K562 (cell line): Measurements from ENCODE around the gene MRPS18B.

Experiments used
- CREB1 ChIP-seq, 2 experiments: sonication (generic) in 1 of 2; formaldehyde crosslinking in 1 of 2; IDR thresholded peaks; 2 replicates each; pipeline versions ENCODE4 v1.6.1 to v1.8.0; 2012 to 2022; ENCODE audit warnings: inconsistent platforms in 1 of 2, mild to moderate bottlenecking in 1 of 2, missing genetic modification reagents in 1 of 2, moderate library complexity in 1 of 2
- EP300 ChIP-seq: IDR thresholded peaks from 2 replicates; pipeline ENCODE4 v1.6.1; 2012; ENCODE audit warnings: low read length, improper control_type of control experiment
- HES1 ChIP-seq: fragments of 450-650 bp; IDR thresholded peaks from 2 replicates; pipeline ENCODE4 v1.6.1; 2016; ENCODE audit warnings: low read depth, mild to moderate bottlenecking, moderate library complexity
- KAT2B ChIP-seq: IDR thresholded peaks from one replicate; pipeline ENCODE4 v1.6.1; 2012; ENCODE audit warnings: low read depth, mild to moderate bottlenecking, control low read depth, inconsistent platforms, low read length, moderate library complexity
- KDM2B ChIP-seq: fragments of 250-450 bp; sonication (Bioruptor Pico); IDR thresholded peaks from 2 replicates; pipeline ENCODE4 v1.8.0; 2021; ENCODE audit warnings: mild to moderate bottlenecking, moderate library complexity
- MBD2 ChIP-seq: sonication (generic); IDR thresholded peaks from 2 replicates; pipeline ENCODE4 v1.6.1; 2016; ENCODE audit warnings: low read depth, borderline replicate concordance
- POLR2AphosphoS5 ChIP-seq: IDR thresholded peaks from 2 replicates; pipeline ENCODE4 v1.6.1; 2011; ENCODE audit warnings: mild to moderate bottlenecking, low read depth, low read length, moderate library complexity; ENCODE audit not compliant: control insufficient read depth, insufficient read depth
- SMARCE1 ChIP-seq: fragments of 450-650 bp; IDR thresholded peaks from 2 replicates; pipeline ENCODE4 v1.7.1; 2016; ENCODE audit warnings: mild to moderate bottlenecking
- SRSF7 ChIP-seq: fragments of 200-400 bp; formaldehyde crosslinking; optimal IDR thresholded peaks from 2 replicates; pipeline ENCODE3; 2017; ENCODE audit warnings: mild to moderate bottlenecking, low read depth, low read length
- TEAD2 ChIP-seq: fragments of 450-650 bp; IDR thresholded peaks from 2 replicates; pipeline ENCODE4 v1.6.1; 2016; ENCODE audit warnings: missing genetic modification characterization, control low read depth, missing compliant biosample characterization
- ZNF717 ChIP-seq: fragments of 250-450 bp; sonication (Bioruptor Pico); IDR thresholded peaks from 2 replicates; pipeline ENCODE4 v1.5.0; 2021
- TF ChIP-seq, protein P1 (sequence below): fragments of 450-650 bp; formaldehyde crosslinking; IDR thresholded peaks from 2 replicates; pipeline ENCODE4 v1.4.0; 2020; ENCODE audit warnings: mild to moderate bottlenecking, moderate library complexity
- TF ChIP-seq, protein P2 (sequence below), 3 experiments: IDR thresholded peaks in 2 of 3; conservative IDR thresholded peaks in 1 of 3; 2 replicates each; pipeline ENCODE4 v1.5.1; 2011 to 2012; ENCODE audit warnings: low read length in 3 of 3, mild to moderate bottlenecking in 3 of 3, control low read depth in 2 of 3, improper control_type of control experiment in 1 of 3, inconsistent platforms in 1 of 3, low read depth in 1 of 3, mixed read lengths in 1 of 3, moderate library complexity in 1 of 3; ENCODE audit not compliant: insufficient read depth in 2 of 3

DNA sequence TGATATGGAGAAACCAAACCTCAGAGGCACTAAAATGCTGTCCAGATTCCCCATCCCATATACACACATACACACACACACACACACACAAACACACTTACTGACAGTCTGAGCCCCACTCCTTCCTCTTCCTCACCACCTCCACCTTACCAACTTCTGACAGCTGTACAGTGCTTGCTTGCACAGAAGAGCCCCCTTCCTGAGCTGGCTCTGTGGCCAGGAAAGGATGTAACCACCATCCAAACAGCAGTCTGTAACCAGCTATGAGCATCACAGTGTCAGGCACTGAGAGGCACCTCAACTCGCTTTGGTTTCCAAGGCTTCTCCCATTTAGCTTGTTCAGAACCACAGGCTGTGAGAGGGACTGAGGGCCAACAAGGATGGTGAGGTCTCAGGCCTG is 23.4 kb downstream of the MRPS18B start:
- no peak for TF ChIP-seq POLR2AphosphoS5
- TF ChIP-seq EP300 = no peak
- TF ChIP-seq HES1 = no peak
- no peak for TF ChIP-seq SMARCE1
- TF ChIP-seq, protein P1, sequence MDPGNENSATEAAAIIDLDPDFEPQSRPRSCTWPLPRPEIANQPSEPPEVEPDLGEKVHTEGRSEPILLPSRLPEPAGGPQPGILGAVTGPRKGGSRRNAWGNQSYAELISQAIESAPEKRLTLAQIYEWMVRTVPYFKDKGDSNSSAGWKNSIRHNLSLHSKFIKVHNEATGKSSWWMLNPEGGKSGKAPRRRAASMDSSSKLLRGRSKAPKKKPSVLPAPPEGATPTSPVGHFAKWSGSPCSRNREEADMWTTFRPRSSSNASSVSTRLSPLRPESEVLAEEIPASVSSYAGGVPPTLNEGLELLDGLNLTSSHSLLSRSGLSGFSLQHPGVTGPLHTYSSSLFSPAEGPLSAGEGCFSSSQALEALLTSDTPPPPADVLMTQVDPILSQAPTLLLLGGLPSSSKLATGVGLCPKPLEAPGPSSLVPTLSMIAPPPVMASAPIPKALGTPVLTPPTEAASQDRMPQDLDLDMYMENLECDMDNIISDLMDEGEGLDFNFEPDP (CRISPR knock-in tag) = no peak
- TF ChIP-seq, protein P2, sequence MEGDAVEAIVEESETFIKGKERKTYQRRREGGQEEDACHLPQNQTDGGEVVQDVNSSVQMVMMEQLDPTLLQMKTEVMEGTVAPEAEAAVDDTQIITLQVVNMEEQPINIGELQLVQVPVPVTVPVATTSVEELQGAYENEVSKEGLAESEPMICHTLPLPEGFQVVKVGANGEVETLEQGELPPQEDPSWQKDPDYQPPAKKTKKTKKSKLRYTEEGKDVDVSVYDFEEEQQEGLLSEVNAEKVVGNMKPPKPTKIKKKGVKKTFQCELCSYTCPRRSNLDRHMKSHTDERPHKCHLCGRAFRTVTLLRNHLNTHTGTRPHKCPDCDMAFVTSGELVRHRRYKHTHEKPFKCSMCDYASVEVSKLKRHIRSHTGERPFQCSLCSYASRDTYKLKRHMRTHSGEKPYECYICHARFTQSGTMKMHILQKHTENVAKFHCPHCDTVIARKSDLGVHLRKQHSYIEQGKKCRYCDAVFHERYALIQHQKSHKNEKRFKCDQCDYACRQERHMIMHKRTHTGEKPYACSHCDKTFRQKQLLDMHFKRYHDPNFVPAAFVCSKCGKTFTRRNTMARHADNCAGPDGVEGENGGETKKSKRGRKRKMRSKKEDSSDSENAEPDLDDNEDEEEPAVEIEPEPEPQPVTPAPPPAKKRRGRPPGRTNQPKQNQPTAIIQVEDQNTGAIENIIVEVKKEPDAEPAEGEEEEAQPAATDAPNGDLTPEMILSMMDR (IDR thresholded peaks at IDR 0.05 in 2 of 3, conservative IDR thresholded peaks at IDR 0.05 in 1 of 3; ENCODE audit: insufficient read depth in 2 of 3, low read depth in 1 of 3, low read length in 3 of 3) = no peak
- no peak for TF ChIP-seq KAT2B
- TF ChIP-seq MBD2 = no peak
- no peak for TF ChIP-seq SRSF7
- TF ChIP-seq KDM2B (CRISPR knock-in tag) = no peak
- no peak for TF ChIP-seq TEAD2 (tag)
- no peak for TF ChIP-seq CREB1 (IDR thresholded peaks at IDR 0.05)
- no peak for TF ChIP-seq CREB1 (CRISPR knock-in tag; IDR thresholded peaks at IDR 0.05)
- TF ChIP-seq ZNF717 (CRISPR knock-in tag) = no peak
